Stimulated activated CD4-positive, alpha-beta T cell treated with anti-CD3 and anti-CD28 coated beads, Interleukin-1b, Interleukin-23, amount 100 ng/mL, for 1 hour (primary cell): Measurements from ENCODE around the gene E2F2.
"Not testable (repeated sequence)": the region's sequence is repeated elsewhere in the genome, so short reads cannot be mapped to it uniquely, and the experiment has no call there.

Experiments used
- DNase-seq, 2 donors: peaks; one replicate each; pipeline ENCODE4 v3.0.0-alpha.2; 2020; ENCODE audit warnings: low read depth in 2 of 2

The E2F2 gene

GRCh38 chr1:23524716-23525401 is 6.2 kb downstream of the E2F2 start:
- no peak for DNase-seq

GRCh38 chr1:23524163-23524562 is 6.9 kb downstream of the E2F2 start:
- no peak for DNase-seq

GRCh38 chr1:23522244-23522982 is 8.6 kb downstream of the E2F2 start:
- no peak for DNase-seq

DNA sequence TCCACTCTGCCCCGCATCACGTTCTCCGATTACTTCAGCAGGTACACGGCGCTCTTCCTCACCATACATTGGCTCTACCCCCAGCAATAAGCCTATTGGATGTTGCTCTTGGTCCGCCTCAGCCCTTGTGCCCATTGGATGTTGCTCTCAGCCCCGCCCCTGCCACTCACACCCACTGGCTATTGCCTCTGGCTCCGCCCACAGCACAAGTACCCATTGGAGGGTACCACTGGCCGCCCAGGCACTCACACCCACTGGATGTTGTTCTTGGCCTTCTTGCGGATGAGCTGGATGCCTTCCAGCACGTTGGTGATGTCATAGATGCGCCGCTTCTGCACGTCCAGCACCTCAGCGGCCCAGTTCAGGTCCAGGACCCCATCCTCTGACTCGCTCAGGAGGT is 9.4 kb downstream of the E2F2 start:
- no peak for DNase-seq

GRCh38 chr1:23517581-23517980 is 13.5 kb downstream of the E2F2 start:
- DNase-seq, result no peak

GRCh38 chr1:23515905-23516304 is 15.1 kb downstream of the E2F2 start:
- no peak for DNase-seq

DNA sequence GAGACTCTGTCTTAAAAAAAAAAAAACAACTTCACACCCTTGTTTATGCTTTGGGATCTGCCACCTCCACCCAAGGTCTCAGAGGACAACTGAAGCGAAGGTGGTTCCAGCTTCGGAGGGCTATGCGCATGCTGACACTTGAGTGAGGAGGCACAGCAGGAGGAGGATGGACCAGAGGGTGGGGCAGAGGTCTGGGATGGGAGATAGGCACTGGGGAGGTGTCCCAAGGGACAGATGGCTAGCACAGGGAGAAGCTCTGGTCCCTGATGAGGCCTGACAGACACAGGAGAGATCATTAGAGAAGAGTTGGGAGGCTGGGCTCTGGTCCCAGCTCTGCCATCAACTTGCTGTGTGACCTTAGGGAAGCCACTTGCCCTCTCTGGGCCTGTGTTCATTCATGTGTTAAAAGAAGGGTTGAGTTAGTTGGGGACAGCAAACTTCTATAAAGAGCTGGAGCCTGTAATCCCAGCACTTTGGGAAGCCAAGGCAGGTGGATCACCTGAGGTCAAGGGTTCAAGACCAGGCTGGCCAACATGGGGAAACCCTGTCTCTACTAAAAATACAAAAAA is 16.8 kb downstream of the E2F2 start:
- DNase-seq, result no peak

GRCh38 chr1:23509896-23510295 is 21.1 kb downstream of the E2F2 start:
- no peak for DNase-seq

DNA sequence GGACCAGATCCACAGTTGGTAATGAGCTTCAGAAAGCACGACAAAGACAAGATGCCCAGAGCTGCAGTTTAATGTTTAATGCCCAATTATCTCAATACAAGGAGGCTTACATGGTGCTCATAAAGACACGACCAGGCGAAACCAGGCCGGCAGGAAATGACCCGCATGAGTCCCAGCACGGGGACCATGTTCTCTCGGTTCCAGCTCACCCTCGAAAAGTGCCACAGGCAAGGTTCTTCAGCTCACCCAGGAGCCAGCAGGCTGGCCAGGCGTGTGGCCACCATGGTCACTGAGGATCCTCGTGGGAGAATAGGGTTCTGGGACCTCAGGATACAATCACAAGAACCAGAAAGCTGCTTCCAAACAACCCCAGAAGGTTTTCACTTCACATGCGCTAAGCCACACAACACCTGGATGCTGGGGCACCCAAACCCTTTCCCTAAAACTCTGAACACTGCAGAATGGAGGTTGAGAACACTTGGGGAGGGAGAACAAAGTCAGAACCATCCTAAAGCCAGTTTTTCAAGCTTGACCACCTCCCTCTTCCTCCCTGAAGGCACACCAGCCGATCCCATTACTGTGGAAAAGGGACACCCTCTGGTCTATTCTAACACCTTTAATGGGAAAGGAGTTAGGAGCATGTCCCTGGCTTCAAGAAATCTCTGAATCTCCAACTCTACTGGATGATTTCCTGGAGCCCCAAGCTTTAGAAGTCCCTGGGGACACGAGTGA is 24.5 kb downstream of the E2F2 start:
- DNase-seq, result no peak

- no peak for DNase-seq
Measured at GRCh38 chr1:23505851-23506250, 25.2 kb downstream of the E2F2 start.

- not testable (repeated sequence) for DNase-seq
Measured at GRCh38 chr1:23504156-23504555, 26.9 kb downstream of the E2F2 start.

GRCh38 chr1:23502951-23503350 is 28.1 kb downstream of the E2F2 start:
- no peak for DNase-seq

DNA sequence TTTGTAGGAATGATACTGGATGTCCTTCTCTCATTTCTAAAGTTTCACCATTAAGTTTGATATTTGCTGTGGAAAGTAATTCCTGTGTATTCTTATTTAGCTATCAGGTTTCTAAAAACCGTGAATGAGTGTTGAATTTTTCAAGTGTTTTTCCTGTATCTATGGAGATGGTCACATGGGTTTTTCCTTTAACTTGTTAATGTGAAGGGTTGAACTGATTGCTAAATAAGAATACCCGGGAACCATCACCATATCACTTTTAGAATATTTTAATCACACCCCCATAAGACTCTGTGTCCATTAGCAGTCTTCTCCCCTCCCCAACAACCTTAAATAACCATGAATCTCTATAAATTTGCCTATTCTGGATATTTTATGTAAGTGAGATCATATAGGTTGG is 30.6 kb downstream of the E2F2 start:
- no peak for DNase-seq

DNA sequence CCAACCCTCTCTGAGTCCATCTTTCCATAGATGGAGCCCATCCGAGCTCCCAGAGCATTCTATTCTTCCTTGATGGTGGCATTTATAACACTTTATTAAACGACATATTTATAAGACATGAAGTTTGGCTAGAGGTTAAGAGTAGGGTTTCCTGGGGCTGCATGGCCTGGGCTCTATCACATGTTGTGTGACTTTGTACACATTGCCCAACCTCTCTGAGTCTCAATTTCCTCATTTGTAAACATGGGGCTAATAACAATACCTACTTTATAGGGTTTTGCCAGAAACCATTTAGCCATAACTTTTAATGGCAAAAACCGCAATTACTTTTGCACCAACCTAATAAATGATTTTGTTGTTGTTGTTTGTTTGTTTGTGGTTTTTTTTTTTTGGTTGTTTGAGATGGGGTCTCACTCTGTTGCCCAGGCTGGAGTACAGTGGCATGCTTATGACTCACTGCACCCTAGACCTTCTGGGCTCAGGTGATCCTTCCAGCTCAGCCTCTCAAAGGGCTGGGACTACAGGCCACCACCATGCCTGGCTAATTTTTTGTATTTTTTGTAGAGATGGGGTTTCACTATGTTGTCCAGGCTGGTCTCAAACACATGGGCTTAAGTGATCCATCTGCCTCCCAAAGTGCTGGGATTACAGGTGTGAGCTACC is 33.1 kb downstream of the E2F2 start:
- DNase-seq, result no peak

GRCh38 chr1:23496490-23497181 is 34.4 kb downstream of the E2F2 start:
- no peak for DNase-seq

DNA sequence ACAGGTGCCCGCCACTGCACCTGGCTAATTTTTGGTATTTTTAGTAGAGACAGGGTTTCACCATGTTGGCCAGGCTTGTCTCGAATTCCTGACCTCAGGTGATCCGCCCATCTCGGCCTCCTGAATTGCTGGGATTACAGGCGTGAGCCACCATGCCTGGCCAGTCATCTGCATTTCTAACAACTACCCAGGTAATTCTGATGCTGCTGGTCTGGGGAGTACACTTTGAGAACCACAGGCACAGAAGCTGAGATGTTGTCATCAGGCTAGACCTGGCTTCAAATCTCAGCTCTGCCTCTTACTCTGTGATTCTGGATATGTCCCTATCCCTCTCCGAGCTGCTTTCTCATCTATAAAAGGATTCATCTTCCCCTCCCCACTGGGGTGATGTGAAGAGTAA is 36.2 kb downstream of the E2F2 start:
- DNase-seq, result not testable (repeated sequence)

DNA sequence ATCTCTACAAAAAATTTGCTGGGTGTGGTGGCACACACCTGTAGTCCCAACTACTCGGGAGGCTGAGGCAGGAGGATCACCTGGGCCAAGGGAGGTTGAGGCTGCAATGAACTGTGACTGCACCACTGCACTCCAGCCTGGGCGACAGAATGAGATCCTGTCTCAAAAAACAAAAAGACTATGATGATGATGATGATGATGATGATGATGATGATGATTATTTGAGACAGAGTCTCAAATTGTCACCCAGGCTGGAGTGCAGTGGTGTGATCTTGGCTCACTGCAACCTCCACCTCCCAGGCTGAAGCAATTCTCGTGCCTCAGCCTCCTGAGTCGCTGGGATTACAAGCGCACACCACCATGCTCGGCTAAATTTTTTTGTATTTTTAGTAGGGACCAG is 38.3 kb downstream of the E2F2 start:
- not testable (repeated sequence) for DNase-seq

DNA sequence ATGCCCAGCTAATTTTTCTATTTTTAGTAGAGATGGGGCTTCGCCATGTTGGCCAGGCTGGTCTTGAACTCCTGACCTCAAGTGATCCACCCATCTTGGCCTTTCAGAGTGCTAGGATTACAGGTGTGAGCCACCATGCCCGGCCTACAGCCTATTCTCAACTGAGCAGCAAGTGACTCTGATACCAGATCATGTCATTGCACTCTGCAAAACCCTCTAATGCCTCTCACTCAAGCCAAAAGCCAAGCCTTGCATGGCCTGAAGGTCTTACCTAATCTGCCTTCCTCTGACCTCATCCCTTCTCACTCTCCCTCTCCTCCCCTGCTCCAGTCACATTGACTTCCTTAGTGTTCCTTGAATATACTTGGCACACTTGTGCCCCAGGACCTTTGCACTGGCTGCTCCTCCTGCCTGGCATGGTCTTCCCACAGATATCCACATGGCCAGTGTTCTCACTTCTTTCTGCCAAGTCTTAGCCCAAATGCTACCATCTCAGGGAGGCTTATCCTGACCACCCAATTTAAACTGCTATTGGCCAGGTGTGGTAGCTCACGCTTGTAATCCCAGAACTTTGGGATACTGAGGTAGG is 38.8 kb downstream of the E2F2 start:
- no peak for DNase-seq

GRCh38 chr1:23489842-23490241 is 41.2 kb downstream of the E2F2 start:
- DNase-seq, result no peak

DNA sequence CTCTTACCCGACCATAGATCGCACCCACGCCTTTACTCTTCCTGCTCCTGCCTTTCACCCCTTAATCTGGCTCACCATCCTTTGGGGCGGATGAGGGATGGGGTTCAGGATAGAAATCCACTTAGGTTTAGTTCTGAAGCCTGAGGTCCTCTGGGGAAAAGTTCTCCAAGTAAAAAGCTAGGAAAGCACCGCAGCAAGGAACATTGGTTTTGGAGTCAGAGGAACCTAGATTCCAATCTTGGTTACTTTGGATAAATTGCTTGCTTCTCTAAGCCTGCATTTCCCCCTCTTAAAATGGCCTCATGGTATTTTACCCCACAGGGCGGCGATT is 46.1 kb downstream of the E2F2 start:
- DNase-seq, result no peak
